Measurements from ENCODE around the gene SH3BP5.

The SH3BP5 gene

DNA sequence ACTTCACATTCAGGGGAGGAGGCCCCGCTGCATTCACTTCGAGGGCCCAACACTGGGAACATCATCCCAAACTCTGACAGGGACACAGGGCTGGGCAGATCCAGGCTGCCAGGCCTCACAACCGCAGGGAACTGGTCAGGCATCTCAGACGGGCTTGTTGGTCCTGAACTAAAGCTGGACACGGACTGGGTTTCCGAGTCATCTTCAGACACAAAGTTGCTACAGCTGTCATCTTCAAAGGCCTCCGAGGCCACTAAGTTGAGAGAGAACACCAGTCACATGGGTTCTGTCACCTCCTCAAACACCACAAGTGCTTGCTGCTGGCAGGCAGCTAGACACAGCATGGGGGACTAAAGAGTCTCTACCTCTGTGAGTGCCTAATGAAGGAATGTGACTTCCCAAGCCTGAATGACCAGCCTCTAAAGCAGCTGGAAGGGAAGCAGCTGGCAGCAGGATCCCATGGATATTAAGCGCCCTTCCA, 75.5 kb downstream of the SH3BP5 start:
- no peak overlapping the region for H3K4me3 ChIP-seq (ENCODE audit: low read depth, low read length)
- TF ChIP-seq, protein P1, sequence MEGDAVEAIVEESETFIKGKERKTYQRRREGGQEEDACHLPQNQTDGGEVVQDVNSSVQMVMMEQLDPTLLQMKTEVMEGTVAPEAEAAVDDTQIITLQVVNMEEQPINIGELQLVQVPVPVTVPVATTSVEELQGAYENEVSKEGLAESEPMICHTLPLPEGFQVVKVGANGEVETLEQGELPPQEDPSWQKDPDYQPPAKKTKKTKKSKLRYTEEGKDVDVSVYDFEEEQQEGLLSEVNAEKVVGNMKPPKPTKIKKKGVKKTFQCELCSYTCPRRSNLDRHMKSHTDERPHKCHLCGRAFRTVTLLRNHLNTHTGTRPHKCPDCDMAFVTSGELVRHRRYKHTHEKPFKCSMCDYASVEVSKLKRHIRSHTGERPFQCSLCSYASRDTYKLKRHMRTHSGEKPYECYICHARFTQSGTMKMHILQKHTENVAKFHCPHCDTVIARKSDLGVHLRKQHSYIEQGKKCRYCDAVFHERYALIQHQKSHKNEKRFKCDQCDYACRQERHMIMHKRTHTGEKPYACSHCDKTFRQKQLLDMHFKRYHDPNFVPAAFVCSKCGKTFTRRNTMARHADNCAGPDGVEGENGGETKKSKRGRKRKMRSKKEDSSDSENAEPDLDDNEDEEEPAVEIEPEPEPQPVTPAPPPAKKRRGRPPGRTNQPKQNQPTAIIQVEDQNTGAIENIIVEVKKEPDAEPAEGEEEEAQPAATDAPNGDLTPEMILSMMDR (conservative IDR thresholded peaks at IDR 0.05; ENCODE audit: low read depth, low read length), result no peak
- no peak for DNase-seq (ENCODE audit: low read depth)

DNA sequence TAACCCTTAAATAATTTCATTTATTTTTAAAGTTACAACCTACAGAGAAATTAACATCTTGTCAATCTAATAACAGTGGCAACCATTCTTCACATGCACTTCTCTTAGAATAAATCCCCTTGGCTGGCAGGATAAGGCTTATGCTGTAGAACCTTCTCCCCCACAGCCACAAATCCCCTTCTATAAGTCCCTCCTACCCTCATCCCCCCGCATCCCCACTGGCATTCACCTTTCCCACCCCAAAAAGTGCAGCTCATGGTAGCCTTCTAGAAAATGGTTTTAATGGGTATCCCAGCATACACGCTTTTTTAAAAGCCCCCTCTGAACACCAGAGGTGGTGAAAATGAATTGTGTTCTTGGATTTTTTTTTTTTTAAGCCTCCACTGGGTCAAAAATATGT, 77.2 kb downstream of the SH3BP5 start:
- no peak for DNase-seq (ENCODE audit: low read depth)
- H3K4me3 ChIP-seq (ENCODE audit: low read depth, low read length), result no peak overlapping the region
- TF ChIP-seq, protein P1 (conservative IDR thresholded peaks at IDR 0.05; ENCODE audit: low read depth, low read length), result no peak

DNA sequence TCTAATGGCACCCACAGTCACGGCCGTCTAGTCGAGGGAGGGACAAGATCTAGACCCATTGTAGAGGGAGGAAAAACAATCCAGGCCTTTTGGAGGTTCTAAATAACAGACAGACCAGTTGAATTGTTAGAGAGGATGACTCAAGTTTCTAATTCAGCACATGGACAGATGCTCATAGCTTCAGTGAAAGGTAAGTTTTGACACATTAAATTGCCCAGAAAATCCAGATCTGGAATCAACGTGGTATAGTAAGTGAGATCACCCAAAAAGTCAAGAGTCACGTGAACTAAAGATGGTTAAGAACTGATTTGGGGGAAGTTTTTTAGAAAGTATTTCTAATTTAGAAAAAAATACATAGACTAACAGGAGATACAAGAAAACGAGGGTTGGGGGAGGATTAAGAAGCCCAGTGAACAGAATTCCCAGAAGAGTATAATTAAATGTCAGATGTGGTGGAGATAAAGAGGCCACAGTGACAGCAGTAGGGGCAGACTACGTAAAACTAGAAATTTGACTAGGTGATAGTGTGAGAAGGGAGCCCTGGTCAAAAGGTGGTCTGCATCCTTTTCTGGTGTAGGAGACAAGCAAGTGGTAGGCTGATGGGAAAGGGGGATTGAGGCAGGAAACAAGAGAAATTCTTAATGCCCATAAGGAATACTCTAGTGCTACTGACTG, 79.2 kb downstream of the SH3BP5 start:
- DNase-seq (ENCODE audit: low read depth), result no peak
- TF ChIP-seq, protein P1 (conservative IDR thresholded peaks at IDR 0.05; ENCODE audit: low read depth, low read length), result no peak
- no peak overlapping the region for H3K4me3 ChIP-seq (ENCODE audit: low read depth, low read length)

DNA sequence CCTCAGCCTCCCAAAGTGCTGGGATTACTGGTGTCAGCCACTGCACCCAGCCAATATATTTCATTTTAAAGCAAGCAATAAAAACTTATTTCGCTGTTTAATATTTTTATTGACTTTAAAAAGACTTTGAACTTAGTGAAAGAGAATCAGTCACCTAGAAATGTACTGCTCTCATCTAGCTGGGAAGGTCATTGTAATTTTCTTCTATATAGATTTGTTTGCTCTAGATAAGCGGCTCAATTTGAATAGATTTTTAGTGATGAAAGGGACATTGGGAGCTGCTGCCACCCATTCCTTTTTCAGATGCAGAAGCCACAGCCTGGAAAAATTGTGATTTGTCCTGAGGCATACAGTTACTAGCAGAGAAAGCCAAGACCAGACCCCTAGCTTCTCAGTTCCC, 86.2 kb downstream of the SH3BP5 start:
- TF ChIP-seq, protein P1 (conservative IDR thresholded peaks at IDR 0.05; ENCODE audit: low read depth, low read length), result no peak
- no peak for DNase-seq (ENCODE audit: low read depth)
- H3K4me3 ChIP-seq (ENCODE audit: low read depth, low read length), result no peak overlapping the region

DNA sequence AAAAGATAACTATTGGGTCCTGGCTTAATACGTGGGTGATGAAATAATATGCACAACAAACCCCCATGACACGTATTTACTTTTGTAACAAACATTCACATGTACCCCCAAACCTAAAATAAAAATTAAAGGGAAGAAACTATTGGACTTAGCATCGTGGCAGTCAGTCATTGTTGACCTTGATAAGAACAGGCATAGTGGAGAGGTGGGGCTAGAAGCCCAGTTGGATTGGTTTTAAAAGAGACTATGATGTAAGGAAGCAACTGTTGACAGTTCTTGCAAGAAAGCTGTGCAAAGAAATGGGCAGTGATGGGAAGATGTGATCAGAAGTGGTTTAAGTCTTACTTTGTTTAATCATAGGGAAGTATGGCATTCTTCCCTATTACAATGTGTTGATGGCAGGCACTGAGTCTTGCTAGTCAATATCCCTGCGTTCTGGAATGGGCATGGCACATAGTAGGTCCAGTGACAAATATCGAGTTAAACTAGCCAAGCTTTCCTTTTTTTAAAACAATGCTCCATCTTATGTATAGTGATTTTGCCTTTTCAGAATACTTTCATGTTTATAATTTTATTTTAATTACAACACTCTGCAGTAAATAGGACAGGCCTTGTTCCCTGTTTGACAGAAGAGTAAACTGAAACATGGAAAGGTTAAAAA, 88.4 kb downstream of the SH3BP5 start:
- H3K4me3 ChIP-seq (ENCODE audit: low read depth, low read length), result no peak overlapping the region
- TF ChIP-seq, protein P1 (conservative IDR thresholded peaks at IDR 0.05; ENCODE audit: low read depth, low read length), result no peak
- DNase-seq (ENCODE audit: low read depth), result no peak

DNA sequence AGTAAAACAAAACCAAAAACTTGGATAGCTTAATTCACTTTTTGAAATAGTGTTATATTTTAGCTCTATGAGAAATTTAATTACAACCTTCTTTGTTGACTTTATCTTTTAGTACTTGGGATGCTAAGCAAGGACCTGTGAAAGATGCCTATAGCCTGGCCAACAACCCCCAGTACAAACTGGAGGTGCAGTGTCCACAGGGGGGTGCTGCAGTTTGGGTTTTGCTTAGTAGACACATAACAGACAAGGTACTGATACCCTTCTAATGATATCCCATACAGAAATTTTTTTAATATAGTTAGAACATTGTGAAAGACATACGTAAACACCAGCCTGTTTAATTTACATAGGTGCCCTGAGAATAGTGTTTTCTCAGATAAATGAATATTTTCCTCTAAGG, 91.0 kb downstream of the SH3BP5 start:
- peak; percentile 39 for DNase-seq (ENCODE audit: low read depth)
- TF ChIP-seq, protein P1 (conservative IDR thresholded peaks at IDR 0.05; ENCODE audit: low read depth, low read length), result peak; percentile 49

DNA sequence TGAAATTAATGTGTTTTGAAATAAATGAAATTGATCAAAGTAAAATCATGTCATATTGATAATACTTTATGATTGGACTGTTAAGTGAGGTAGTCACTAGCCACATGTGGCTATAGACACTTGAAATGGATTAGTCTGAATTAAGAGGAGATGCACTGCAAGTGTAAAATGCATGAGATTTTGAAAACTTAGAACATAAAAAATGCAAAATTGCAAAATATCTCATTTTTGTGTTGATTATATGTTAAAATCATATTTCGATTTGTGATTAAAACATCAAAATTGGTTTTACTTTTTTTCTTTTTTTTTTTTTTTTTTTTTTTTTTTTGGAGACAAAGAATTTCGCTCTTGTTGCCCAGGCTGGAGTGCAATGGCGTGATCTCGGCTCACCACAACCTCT, 103.1 kb downstream of the SH3BP5 start:
- DNase-seq (ENCODE audit: low read depth), result no peak
- H3K4me3 ChIP-seq (ENCODE audit: low read depth, low read length), result no peak overlapping the region
- TF ChIP-seq, protein P1 (conservative IDR thresholded peaks at IDR 0.05; ENCODE audit: low read depth, low read length), result no peak

More for the DNA sequence above, 91.0 kb downstream of the SH3BP5 start:
- no peak overlapping the region for H3K4me3 ChIP-seq (ENCODE audit: low read depth, low read length)
